Superior temporal gyrus (tissue), 1 donor: ENCODE results near the gene TTC21B.
A peak's percentile ranks its signal among the peaks of the same experiment; 100 is the strongest.
"Not testable (repeated sequence)": the region's sequence is repeated elsewhere in the genome, so short reads cannot be mapped to it uniquely, and the experiment has no call there.

Experiments used
- DNase-seq: peaks from one replicate; pipeline ENCODE4 v3.0.0-alpha.2; 2016; ENCODE audit errors: extremely low spot score

Gene TTC21B

GRCh38 chr2:165953655-165954606 lies at the start of gene TTC21B:
Gene TTC21B (minus strand): TSS chr2:165953776. CDS start chr2:165953705, 71 bp downstream.
- peak; percentile 98 for DNase-seq

- no peak for DNase-seq
Measured at GRCh38 chr2:166000401-166000800, 46.8 kb upstream of the TTC21B start.

DNA sequence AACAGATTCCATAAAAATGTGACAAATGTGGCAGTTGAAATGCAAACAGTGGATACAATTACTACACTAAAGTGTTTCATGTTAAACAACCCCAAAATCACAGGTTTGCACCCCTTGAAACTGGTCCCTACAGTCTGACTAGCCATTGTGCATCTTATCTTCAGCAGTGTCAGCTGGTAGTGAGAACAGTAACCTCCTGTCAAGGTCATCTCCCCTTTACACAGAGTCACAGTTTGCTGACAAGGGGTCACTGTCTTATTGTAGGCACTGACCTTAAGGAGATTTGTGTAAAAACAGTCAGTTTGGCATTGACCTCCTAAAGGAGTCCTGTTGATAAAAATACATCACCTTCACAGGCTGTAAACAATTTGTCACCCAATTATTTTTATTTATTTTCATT lies 37.3 kb upstream of the TTC21B start:
- no peak for DNase-seq

- no peak for DNase-seq
Measured at GRCh38 chr2:165989851-165990250, 36.3 kb upstream of the TTC21B start.

- no peak for DNase-seq
Measured at GRCh38 chr2:165985120-165985519, 31.5 kb upstream of the TTC21B start.

- DNase-seq = not testable (repeated sequence)
Measured at GRCh38 chr2:165972161-165972560, 18.6 kb upstream of the TTC21B start.

- DNase-seq = no peak
Measured at GRCh38 chr2:165970663-165971062, 17.1 kb upstream of the TTC21B start.

GRCh38 chr2:165969227-165969626 lies 15.7 kb upstream of the TTC21B start:
- no peak for DNase-seq

- no peak for DNase-seq
Measured at GRCh38 chr2:165967746-165968145, 14.2 kb upstream of the TTC21B start.

DNA sequence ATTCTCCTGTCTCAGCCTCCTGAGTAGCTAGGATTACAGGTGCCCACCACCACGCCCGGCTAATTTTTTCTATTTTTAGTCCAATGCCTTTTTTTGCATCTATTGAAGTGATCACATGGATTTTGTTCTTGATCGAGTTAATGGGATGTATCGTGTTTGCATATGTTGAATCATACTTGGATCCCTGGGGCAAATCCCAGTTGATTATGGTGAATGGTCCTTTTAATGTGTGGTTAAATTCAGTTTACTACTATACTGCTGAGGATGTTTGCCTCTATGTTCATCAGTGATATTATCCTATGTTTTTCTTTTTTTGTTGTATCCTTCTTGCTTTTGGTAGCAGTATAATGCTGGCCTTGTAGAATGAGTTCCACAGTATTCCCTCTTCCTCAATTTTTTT lies 8.2 kb upstream of the TTC21B start:
- no peak for DNase-seq

DNA sequence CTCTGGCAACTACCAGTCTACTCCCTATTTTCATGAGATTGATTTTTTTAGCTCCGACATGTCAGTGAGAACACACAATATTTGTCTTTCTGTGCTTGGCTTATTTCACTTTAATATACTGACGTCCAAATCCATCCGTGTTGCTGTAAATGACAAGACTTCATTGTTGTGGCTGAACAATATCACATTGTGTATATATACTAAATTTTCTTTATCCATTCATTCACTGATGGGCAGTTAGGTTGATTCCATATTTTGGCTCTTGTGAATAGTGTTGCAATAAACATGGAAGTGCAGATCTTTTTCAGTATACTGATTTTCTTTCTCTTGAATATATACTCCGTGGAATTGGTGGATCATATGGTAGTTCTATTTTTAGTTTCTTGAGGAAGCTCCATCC lies 5.8 kb upstream of the TTC21B start:
- DNase-seq = no peak

- DNase-seq = no peak
Measured at GRCh38 chr2:165958313-165958960, 4.9 kb upstream of the TTC21B start.

DNA sequence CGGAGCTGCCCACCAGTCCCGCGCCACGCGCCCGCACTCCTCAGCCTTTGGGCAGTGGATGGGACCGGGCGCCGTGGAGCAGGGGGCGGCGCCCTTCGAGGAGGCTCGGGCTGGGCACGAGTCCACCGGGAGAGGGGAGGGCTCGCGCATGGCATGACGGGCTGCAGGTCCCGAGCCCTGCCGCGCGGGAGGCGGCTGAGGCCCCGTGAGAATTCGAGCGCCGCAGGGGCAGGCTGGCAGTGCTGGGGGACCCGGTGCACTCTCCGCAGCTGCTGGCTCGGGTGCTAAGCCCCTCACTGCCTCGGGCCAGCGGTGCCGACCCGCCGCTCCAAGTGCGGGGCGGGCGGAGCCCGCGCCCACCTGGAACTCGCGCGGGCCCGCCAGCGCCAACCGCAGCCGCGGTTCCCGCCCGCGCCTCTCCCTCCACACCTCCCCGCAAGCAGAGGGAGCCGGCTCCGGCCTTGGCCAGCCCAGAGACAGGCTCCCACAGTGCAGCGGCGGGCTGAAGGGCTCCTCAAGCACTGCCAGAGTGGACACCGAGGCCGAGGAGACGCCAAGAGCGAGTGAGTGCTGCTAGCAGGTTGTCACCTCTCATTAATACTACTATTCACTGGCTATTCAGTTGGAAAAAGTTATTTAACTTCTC lies 3.6 kb upstream of the TTC21B start:
- no peak for DNase-seq

- DNase-seq = peak; percentile 27
Measured at GRCh38 chr2:165953306-165953654, 296 bp downstream of the TTC21B start.

- peak; percentile 33 for DNase-seq
Measured at GRCh38 chr2:165952741-165953211, 800 bp downstream of the TTC21B start.

DNA sequence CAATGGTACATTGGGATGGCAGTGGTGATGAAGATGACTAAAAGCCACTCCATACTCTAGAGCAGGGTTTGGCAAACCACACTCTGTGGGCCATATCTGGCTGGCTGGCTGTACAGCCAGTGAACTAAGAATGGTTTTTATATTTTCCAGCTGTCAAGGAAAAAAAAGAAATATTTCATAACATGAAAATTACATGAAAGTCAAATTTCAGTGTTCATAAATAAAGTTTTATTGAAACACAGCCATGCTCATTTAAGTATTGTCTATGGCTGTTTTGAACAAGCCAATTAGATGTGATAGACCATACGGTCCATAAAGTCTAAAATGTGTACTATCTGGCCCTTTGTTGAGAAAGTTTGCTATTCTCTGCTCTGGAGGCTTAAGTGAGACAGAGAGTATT lies 1.5 kb downstream of the TTC21B start:
- DNase-seq = no peak

DNA sequence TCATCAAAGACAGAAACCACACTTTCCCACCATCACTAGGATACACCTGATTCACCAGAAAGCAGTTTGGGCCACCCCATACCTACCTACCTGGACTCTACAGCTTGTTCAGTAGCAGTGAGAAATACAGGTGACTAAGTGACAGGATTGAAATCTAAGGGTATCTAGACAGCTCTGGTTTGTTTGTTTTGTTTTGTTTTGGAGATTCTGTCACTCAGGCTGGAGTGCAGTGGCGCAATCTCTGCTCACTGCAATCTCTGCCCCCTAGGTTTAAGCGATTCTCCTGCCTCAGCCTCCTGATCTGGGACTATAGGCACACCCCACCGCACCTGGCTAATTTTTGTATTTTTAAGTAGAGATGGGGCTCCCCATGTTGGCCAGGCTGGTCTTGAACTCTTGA lies 3.1 kb downstream of the TTC21B start:
- DNase-seq = no peak

DNA sequence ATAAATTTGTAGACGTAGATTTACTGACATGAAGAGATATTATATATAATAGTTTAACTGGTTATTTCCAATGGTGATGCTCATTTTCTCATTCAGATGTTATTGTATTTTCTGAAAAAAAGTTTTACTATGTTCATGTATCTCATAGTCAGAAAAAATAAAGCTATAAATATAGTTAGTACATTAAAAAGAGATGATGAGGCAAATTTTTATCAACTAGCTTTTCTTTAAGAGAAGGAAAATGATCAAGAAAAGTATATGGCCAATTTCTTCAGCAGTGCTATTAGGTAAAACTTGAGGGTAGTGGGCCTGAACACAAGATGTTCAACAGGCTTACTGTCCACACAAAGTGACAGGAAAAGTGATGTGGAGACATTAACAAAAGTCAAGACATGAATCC lies 11.7 kb downstream of the TTC21B start:
- DNase-seq = no peak

- DNase-seq = no peak
Measured at GRCh38 chr2:165938237-165938636, 15.3 kb downstream of the TTC21B start.

DNA sequence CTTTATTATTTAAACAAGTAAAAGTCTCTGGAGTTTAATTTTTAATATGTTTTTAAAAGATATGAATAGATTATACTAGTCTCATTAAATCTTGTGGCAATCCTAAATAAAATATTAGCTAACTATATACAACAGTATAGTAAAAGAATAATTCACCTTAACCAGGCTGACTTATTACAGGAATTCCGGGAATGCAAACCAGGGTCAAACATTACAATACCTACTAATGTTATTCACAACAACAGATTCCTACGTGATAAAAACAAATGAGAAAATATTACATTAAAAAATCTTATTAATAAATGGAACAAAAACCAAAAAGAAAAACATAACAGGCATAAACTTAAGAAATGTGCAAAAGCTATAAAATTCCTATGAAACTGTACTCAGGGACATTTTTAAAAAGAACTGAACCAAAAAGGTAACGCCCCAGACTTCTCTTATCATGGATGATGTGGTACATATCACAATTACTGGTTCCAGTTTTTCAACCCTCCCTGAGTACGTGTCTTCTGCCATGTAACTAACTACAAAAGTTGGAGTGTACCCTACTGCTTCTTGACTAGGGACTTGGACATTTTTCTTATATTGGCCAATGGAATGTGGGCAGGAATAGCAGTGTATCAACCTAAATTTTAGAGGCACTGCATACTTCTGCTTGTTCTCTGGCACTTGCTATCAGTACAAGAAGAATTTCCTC lies 20.2 kb downstream of the TTC21B start:
- DNase-seq = no peak

DNA sequence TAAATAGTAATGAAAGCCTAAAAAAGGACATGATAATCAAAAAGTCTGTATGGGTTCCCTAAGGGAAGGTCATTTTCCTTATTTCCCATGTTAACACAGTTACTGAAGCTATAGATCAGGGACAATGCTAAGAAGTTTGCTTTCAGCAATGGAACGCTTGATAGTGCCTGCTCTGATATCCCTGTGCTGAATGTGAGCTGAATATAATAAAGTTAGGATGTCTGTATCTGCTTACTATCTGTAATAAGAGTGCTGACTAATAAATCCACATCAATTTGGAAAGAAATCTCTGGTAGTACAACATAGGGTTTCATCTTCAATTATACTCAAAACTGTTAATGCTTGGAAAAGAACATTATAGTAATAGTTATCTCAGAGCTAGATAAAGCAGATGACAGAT lies 25.8 kb downstream of the TTC21B start:
- no peak for DNase-seq

- no peak for DNase-seq
Measured at GRCh38 chr2:165927353-165927752, 26.2 kb downstream of the TTC21B start.
